HEK293 (cell line): ENCODE data around the gene ABCA3.

Experiments
- CTCF ChIA-PET: fragments of 350-600 bp; formaldehyde crosslinking; extraction: SDS; loops from one replicate; lab custom pipeline; 2021; ENCODE audit warnings: antibody characterized with exemption; lab: Yijun Ruan, JAX
- POLR2A ChIA-PET: fragments of 300-600 bp; formaldehyde crosslinking; extraction: SDS; loops from one replicate; lab custom pipeline; 2020; ENCODE audit warnings: antibody characterized with exemption, inconsistent platforms; lab: Yijun Ruan, JAX
- H3K27ac ChIP-seq: fragments of 200-500 bp; sonication (Bioruptor generic); 2 replicates; pipeline ENCODE4 v1.5.1; 2014; ENCODE audit warnings: low read depth, low read length, control low read depth, inconsistent platforms; ENCODE audit errors: extremely low read depth
- H3K36me3 ChIP-seq, 2 experiments: fragments of 200-500 bp in 1 of 2; sonication (Bioruptor generic) in 1 of 2; 1 replicate in 1 of 2; 2 replicates in 1 of 2; pipeline ENCODE4 v1.5.1; 2014 to 2017; ENCODE audit warnings: inconsistent platforms in 2 of 2, low read length in 2 of 2; ENCODE audit not compliant: control insufficient read depth in 2 of 2, insufficient read depth in 1 of 2
- H3K4me1 ChIP-seq: fragments of 200-500 bp; sonication (Bioruptor generic); 2 replicates; pipeline ENCODE4 v1.5.1; 2014; ENCODE audit warnings: mild to moderate bottlenecking, low read length, inconsistent platforms; ENCODE audit not compliant: control insufficient read depth, insufficient read depth
- H3K4me3 ChIP-seq: 2 replicates; pipeline ENCODE4 v1.5.1; 2011; ENCODE audit warnings: low read depth, mild to moderate bottlenecking, control low read depth, low read length, moderate library complexity
- H3K9me3 ChIP-seq: fragments of 200-500 bp; sonication (Bioruptor generic); 2 replicates; pipeline ENCODE4 v1.5.1; 2014; ENCODE audit warnings: low read depth, low read length, inconsistent platforms; ENCODE audit not compliant: control insufficient read depth, insufficient read depth
- EGR2 ChIP-seq: fragments of 450-650 bp; formaldehyde crosslinking; IDR thresholded peaks from 2 replicates; pipeline ENCODE4 v1.5.1; 2016; ENCODE audit warnings: low read depth, missing biosample characterization, missing genetic modification characterization
- GLIS1 ChIP-seq: fragments of 450-650 bp; formaldehyde crosslinking; IDR thresholded peaks from 2 replicates; pipeline ENCODE4 v1.5.1; 2016; ENCODE audit warnings: missing biosample characterization, missing genetic modification characterization
- HOXD13 ChIP-seq: sonication (generic); formaldehyde crosslinking; IDR thresholded peaks from 2 replicates; pipeline ENCODE4 v1.8.0; 2022; ENCODE audit warnings: missing genetic modification reagents, borderline replicate concordance
- SCRT1 ChIP-seq: fragments of 450-650 bp; formaldehyde crosslinking; IDR thresholded peaks from 2 replicates; pipeline ENCODE4 v1.5.1; 2016; ENCODE audit warnings: missing biosample characterization, missing genetic modification characterization, borderline replicate concordance
- SP2 ChIP-seq: fragments of 450-650 bp; formaldehyde crosslinking; IDR thresholded peaks from 2 replicates; pipeline ENCODE4 v1.5.1; 2016; ENCODE audit warnings: missing biosample characterization, missing genetic modification characterization
- ZBTB17 ChIP-seq: fragments of 450-650 bp; formaldehyde crosslinking; IDR thresholded peaks from 2 replicates; pipeline ENCODE4 v1.5.1; 2016; ENCODE audit warnings: missing biosample characterization, missing genetic modification characterization
- ZFHX2 ChIP-seq: fragments of 450-650 bp; formaldehyde crosslinking; conservative IDR thresholded peaks from 2 replicates; pipeline ENCODE4 v1.5.1; 2016; ENCODE audit warnings: missing biosample characterization, missing genetic modification characterization
- ZIC2 ChIP-seq: fragments of 450-650 bp; formaldehyde crosslinking; IDR thresholded peaks from 2 replicates; pipeline ENCODE4 v1.5.1; 2016; ENCODE audit warnings: missing biosample characterization, missing genetic modification characterization
- ZNF155 ChIP-seq: fragments of 450-650 bp; formaldehyde crosslinking; IDR thresholded peaks from 2 replicates; pipeline ENCODE4 v1.5.1; 2016; ENCODE audit warnings: missing biosample characterization, missing genetic modification characterization
- ZNF391 ChIP-seq: fragments of 450-650 bp; formaldehyde crosslinking; IDR thresholded peaks from 2 replicates; pipeline ENCODE4 v1.5.1; 2016; ENCODE audit warnings: low read depth, missing biosample characterization, missing genetic modification characterization, borderline replicate concordance
- ZNF473 ChIP-seq: fragments of 450-650 bp; formaldehyde crosslinking; IDR thresholded peaks from 2 replicates; pipeline ENCODE4 v1.5.1; 2017; ENCODE audit warnings: missing biosample characterization, missing genetic modification characterization
- ZNF48 ChIP-seq: fragments of 450-650 bp; formaldehyde crosslinking; IDR thresholded peaks from 2 replicates; pipeline ENCODE4 v1.5.1; 2016; ENCODE audit warnings: missing biosample characterization, missing genetic modification characterization
- ZNF530 ChIP-seq: fragments of 450-650 bp; formaldehyde crosslinking; IDR thresholded peaks from 2 replicates; pipeline ENCODE4 v1.5.1; 2016; ENCODE audit warnings: low read depth, missing biosample characterization, missing genetic modification characterization
- ZNF600 ChIP-seq: fragments of 450-650 bp; formaldehyde crosslinking; IDR thresholded peaks from 2 replicates; pipeline ENCODE4 v1.5.1; 2016; ENCODE audit warnings: missing biosample characterization, missing genetic modification characterization
- ZNF610 ChIP-seq: fragments of 450-650 bp; formaldehyde crosslinking; IDR thresholded peaks from 2 replicates; pipeline ENCODE4 v1.5.1; 2016; ENCODE audit warnings: missing biosample characterization, missing genetic modification characterization, borderline replicate concordance
- ZNF629 ChIP-seq: fragments of 450-650 bp; formaldehyde crosslinking; IDR thresholded peaks from 2 replicates; pipeline ENCODE4 v1.5.1; 2017; ENCODE audit warnings: missing biosample characterization, missing genetic modification characterization
- ZNF791 ChIP-seq: fragments of 450-650 bp; formaldehyde crosslinking; IDR thresholded peaks from 2 replicates; pipeline ENCODE4 v1.5.1; 2016; ENCODE audit warnings: missing biosample characterization, missing genetic modification characterization
- TF ChIP-seq, protein P1 (sequence below): fragments of 450-650 bp; formaldehyde crosslinking; IDR thresholded peaks from 2 replicates; pipeline ENCODE4 v1.5.1; 2016; ENCODE audit warnings: missing biosample characterization, missing genetic modification characterization, borderline replicate concordance
- TF ChIP-seq, protein P2 (sequence below): fragments of 450-650 bp; formaldehyde crosslinking; IDR thresholded peaks from 2 replicates; pipeline ENCODE4 v1.5.1; 2017; ENCODE audit warnings: missing biosample characterization, missing genetic modification characterization
- TF ChIP-seq, protein P3 (sequence below): fragments of 450-650 bp; formaldehyde crosslinking; optimal IDR thresholded peaks from 2 replicates; pipeline ENCODE3; 2016; ENCODE audit warnings: missing biosample characterization, mild to moderate bottlenecking, missing genetic modification characterization

The ABCA3 gene

DNA sequence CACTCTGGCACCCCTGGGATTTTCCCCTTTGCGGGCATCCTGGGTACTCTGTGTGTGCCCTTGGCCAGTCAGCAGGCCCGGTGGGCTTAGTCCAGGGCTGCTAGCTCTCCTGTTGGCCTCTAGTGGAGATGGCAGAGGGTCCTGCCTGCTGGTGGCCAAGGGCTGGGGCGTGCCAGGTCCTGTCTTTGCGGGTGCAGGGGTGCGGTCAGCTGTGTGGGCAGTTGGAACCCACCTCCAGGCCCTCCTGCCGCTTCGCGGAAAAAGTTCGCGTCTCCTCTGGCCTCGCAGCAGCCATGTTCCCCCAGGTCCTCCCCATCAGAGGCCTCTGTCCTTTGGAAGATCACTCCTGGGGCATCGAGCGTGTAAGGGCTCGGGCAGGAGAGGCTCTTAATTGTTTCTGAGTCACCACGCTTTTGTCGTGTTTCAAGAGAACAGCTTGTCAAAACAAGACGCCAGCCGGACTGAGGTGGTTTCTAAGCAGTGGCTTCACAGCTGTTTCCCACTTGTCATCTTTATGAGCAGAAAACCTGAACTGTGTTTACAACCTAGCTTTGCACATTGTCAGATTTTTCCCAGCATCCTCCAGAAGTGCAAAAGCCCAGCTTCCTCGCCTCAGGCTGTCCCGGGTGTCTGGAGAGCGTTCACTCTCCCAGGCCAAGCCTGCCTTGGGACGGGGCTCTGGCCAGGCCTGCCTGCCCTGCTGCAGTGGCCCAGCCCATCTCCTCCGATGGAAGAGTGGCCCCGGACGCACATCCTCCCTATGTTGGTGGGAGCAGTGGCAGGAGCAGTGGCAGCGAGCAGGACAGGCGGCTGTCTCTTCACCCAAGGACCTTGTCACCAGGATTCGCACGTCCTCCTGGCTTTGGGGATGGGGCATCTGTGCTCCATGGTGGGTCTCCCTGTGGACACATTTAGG is 109.3 kb downstream of the ABCA3 start (continued):
- TF ChIP-seq, protein P1, sequence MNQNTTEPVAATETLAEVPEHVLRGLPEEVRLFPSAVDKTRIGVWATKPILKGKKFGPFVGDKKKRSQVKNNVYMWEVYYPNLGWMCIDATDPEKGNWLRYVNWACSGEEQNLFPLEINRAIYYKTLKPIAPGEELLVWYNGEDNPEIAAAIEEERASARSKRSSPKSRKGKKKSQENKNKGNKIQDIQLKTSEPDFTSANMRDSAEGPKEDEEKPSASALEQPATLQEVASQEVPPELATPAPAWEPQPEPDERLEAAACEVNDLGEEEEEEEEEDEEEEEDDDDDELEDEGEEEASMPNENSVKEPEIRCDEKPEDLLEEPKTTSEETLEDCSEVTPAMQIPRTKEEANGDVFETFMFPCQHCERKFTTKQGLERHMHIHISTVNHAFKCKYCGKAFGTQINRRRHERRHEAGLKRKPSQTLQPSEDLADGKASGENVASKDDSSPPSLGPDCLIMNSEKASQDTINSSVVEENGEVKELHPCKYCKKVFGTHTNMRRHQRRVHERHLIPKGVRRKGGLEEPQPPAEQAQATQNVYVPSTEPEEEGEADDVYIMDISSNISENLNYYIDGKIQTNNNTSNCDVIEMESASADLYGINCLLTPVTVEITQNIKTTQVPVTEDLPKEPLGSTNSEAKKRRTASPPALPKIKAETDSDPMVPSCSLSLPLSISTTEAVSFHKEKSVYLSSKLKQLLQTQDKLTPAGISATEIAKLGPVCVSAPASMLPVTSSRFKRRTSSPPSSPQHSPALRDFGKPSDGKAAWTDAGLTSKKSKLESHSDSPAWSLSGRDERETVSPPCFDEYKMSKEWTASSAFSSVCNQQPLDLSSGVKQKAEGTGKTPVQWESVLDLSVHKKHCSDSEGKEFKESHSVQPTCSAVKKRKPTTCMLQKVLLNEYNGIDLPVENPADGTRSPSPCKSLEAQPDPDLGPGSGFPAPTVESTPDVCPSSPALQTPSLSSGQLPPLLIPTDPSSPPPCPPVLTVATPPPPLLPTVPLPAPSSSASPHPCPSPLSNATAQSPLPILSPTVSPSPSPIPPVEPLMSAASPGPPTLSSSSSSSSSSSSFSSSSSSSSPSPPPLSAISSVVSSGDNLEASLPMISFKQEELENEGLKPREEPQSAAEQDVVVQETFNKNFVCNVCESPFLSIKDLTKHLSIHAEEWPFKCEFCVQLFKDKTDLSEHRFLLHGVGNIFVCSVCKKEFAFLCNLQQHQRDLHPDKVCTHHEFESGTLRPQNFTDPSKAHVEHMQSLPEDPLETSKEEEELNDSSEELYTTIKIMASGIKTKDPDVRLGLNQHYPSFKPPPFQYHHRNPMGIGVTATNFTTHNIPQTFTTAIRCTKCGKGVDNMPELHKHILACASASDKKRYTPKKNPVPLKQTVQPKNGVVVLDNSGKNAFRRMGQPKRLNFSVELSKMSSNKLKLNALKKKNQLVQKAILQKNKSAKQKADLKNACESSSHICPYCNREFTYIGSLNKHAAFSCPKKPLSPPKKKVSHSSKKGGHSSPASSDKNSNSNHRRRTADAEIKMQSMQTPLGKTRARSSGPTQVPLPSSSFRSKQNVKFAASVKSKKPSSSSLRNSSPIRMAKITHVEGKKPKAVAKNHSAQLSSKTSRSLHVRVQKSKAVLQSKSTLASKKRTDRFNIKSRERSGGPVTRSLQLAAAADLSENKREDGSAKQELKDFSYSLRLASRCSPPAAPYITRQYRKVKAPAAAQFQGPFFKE (tag by site-specific recombination) = no peak
- 0 out of 2 replicates have a peak, but pooled peaks have one; percentile 11 for TF ChIP-seq ZIC2
- TF ChIP-seq, all 188 proteins: peak for 10

DNA sequence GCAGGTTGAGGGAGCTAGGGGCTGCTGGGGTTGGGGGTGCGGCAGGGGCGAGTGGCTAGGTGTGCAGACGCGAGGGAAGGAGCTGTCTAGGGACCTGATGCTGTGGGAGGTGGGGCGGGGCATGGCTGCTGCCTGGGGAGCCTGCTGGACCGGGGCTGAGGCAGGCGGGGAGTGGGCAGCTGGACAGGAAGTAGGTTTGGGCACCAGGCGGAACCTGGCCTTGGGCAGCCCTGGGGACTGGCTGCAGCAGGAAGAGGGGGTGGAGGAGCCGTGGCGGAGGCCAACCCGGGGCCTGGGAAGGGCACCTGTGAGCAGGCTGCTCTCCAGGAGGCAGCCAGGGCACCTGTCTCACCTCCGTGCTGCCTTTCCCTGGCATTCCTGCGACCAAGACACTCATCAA is 110.2 kb downstream of the ABCA3 start:
- Histone ChIP-seq H3K4me3 (no peak overlapping the region), H3K9me3 (no peaks in the 10 kb centered on the region), H3K36me3 (peaks cover 0 to 89% of the 10 kb centered on the region in 2 experiments; a peak in 2 of 3 replicates), H3K27ac (no peak overlapping the region), H3K4me1 (no peaks in the 10 kb centered on the region)
- TF ChIP-seq SP2 (tag by site-specific recombination) (peak; percentile 29), ZNF391 (no peak), ZNF610 (tag by site-specific recombination) (no peak), ZNF155 (no peak), ZNF600 (no peak), ZNF629 (no peak), SCRT1 (tag by site-specific recombination) (no peak), HOXD13 (CRISPR knock-in tag) (no peak), ZNF791 (tag by site-specific recombination) (no peak), ZNF530 (tag by site-specific recombination) (no peak), ZBTB17 (tag by site-specific recombination) (no peak), ZNF473 (tag by site-specific recombination) (no peak), EGR2 (tag by site-specific recombination) (peak; percentile 62; the same call in 1 of the 2 replicates), GLIS1 (tag by site-specific recombination) (no peak), ZNF48 (tag by site-specific recombination) (no peak), ZFHX2 (peak; percentile 51)
- TF ChIP-seq, protein P2, sequence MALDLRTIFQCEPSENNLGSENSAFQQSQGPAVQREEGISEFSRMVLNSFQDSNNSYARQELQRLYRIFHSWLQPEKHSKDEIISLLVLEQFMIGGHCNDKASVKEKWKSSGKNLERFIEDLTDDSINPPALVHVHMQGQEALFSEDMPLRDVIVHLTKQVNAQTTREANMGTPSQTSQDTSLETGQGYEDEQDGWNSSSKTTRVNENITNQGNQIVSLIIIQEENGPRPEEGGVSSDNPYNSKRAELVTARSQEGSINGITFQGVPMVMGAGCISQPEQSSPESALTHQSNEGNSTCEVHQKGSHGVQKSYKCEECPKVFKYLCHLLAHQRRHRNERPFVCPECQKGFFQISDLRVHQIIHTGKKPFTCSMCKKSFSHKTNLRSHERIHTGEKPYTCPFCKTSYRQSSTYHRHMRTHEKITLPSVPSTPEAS (tag by site-specific recombination) = no peak
- TF ChIP-seq, protein P3, sequence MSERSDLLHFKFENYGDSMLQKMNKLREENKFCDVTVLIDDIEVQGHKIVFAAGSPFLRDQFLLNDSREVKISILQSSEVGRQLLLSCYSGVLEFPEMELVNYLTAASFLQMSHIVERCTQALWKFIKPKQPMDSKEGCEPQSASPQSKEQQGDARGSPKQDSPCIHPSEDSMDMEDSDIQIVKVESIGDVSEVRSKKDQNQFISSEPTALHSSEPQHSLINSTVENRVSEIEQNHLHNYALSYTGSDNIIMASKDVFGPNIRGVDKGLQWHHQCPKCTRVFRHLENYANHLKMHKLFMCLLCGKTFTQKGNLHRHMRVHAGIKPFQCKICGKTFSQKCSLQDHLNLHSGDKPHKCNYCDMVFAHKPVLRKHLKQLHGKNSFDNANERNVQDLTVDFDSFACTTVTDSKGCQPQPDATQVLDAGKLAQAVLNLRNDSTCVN = no peak
- POLR2A ChIA-PET = interaction anchor here (0.7 to 1.1 kb wide), 3 partner anchors 81 to 271 kb away, joined by 3 to 5 read pairs (median 3); partner anchors contain the start of gene TEDC2
- CTCF ChIA-PET = interaction anchor here (0.6 kb wide), 1 partner anchor 16 kb away, joined by 7 read pairs; the partner anchor contains the start of gene PGP
